Neural progenitor cell (in vitro differentiated cells): ENCODE results near the gene ZNF500. TPM values are rescaled to one million over a fixed set of nuclear protein-coding genes. Genes with fewer than 3 reads are reported as not detected.

Experiments used
- DNase-seq: peaks from one replicate; pipeline ENCODE4 v3.0.0-alpha.2; 2016; ENCODE audit warnings: low spot score
- H2AFZ ChIP-seq: fragments of 200-600 bp; sonication (generic); replicated peaks from 2 replicates; pipeline ENCODE4 v1.6.1; 2016; ENCODE audit warnings: antibody characterized with exemption
- H3F3A ChIP-seq: fragments of 200-600 bp; sonication (generic); 2 replicates; pipeline ENCODE4 v1.6.1; 2016; ENCODE audit warnings: antibody characterized with exemption, low read depth
- H3K27ac ChIP-seq: fragments of 200-600 bp; sonication (generic); 2 replicates; pipeline ENCODE4 v1.5.1; 2016; ENCODE audit warnings: mild to moderate bottlenecking
- H3K27me3 ChIP-seq: fragments of 200-600 bp; sonication (generic); 2 replicates; pipeline ENCODE4 v1.6.1; 2016; ENCODE audit warnings: mild to moderate bottlenecking, moderate library complexity
- H3K36me3 ChIP-seq: fragments of 200-600 bp; sonication (generic); 2 replicates; pipeline ENCODE4 v1.5.1; 2016
- H3K4me1 ChIP-seq: fragments of 200-600 bp; sonication (generic); 2 replicates; pipeline ENCODE4 v1.6.1; 2016; ENCODE audit warnings: mixed run types
- H3K4me2 ChIP-seq: fragments of 200-600 bp; sonication (generic); 2 replicates; pipeline ENCODE4 v1.6.1; 2016
- H3K4me3 ChIP-seq: fragments of 200-600 bp; sonication (generic); 2 replicates; pipeline ENCODE4 v1.5.1; 2016
- H3K79me2 ChIP-seq: fragments of 200-600 bp; sonication (generic); 2 replicates; pipeline ENCODE4 v1.6.1; 2016; ENCODE audit warnings: low read depth
- H3K9ac ChIP-seq: fragments of 200-600 bp; sonication (generic); 2 replicates; pipeline ENCODE4 v1.6.1; 2016
- H3K9me3 ChIP-seq: fragments of 200-600 bp; sonication (generic); 2 replicates; pipeline ENCODE4 v1.5.1; 2016; ENCODE audit warnings: low read depth
- H4K20me1 ChIP-seq: fragments of 200-600 bp; sonication (generic); 2 replicates; pipeline ENCODE4 v1.6.1; 2016; ENCODE audit warnings: low read depth
- H3K27ac Mint-ChIP-seq: 3 replicates; pipeline ENCODE4 v1.8.0; 2021; ENCODE audit warnings: mixed read lengths
- H3K27me3 Mint-ChIP-seq: 2 replicates; pipeline ENCODE4 v1.8.0; 2022; ENCODE audit warnings: low read depth, mild to moderate bottlenecking, inconsistent platforms, moderate library complexity, mixed read lengths; ENCODE audit not compliant: insufficient read depth
- H3K36me3 Mint-ChIP-seq: 3 replicates; pipeline ENCODE4 v1.8.0; 2021; ENCODE audit warnings: mixed read lengths
- H3K4me1 Mint-ChIP-seq: 3 replicates; pipeline ENCODE4 v1.8.0; 2021; ENCODE audit warnings: mixed read lengths
- H3K4me3 Mint-ChIP-seq: 3 replicates; pipeline ENCODE4 v1.8.0; 2021; ENCODE audit warnings: mild to moderate bottlenecking, moderate library complexity, mixed read lengths
- H3K9me3 Mint-ChIP-seq: 3 replicates; pipeline ENCODE4 v1.8.0; 2020; ENCODE audit warnings: mixed read lengths
- CTCF ChIP-seq: fragments of 200-600 bp; sonication (generic); IDR thresholded peaks from 2 replicates; pipeline ENCODE4 v1.5.1; 2017; ENCODE audit warnings: antibody characterized with exemption, mild to moderate bottlenecking
- EZH2 ChIP-seq: fragments of 200-600 bp; sonication (generic); IDR thresholded peaks from 2 replicates; pipeline ENCODE4 v1.6.1; 2017; ENCODE audit warnings: antibody characterized with exemption, mild to moderate bottlenecking, moderate library complexity
- EZH2phosphoT487 ChIP-seq: fragments of 200-600 bp; sonication (generic); IDR thresholded peaks from 2 replicates; pipeline ENCODE4 v1.6.1; 2017; ENCODE audit warnings: antibody characterized with exemption
- total RNA-seq: library from RNA; depleted of rRNA; stranded (reverse); fragments of >200 nt; gene quantifications from 2 replicates; pipeline ENCODE4 v1.2.3, GENCODE V29; 2015; ENCODE audit warnings: low replicate concordance

ZNF500 gene
- total RNA-seq, 1 donor from 2014 or later = 4.2 TPM

DNA sequence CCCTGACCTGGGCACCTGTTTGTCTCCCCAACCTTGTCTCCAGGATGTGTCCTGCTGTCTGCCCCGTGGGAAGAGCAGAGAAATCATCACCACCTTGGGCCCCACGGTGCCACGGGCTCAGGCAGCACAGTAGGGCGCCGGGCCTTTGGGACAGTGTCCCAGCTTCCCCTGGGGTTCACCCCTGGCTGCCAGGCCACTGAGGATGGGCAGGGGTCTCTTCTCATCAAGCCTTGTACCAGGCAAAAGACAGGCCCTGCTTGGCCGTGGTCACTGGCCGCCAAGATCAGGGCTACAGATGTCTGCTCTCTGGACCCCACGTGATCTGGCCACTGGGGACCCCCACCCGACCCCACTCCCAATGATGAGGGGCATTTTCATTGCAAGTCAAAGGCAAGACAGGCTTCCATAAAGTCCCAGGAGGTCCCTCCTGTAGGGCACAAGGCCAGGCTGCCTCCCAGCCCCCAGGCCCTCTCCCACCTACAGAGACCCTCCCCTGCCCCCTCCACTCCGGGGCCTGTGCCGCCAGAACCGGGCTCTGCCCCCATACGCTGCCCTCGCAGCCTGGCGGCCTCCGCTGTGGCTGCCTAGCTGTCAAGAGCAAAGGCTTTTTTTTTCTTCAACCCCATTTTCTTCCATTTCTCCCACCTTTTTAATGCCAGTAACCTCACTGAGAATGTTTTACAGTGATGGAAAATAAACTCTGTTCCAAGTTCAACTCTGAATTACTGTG is 18.1 kb downstream of the ZNF500 start:
- H3K36me3 ChIP-seq = no peaks in the 10 kb centered on the region
- DNase-seq = no peak
- no peaks in the 10 kb centered on the region for H3K27me3 ChIP-seq
- Mint-ChIP-seq H3K4me3 (peak overlapping the region; percentile 24), H3K27me3 (peaks cover 6% of the 10 kb centered on the region), H3K36me3 (peaks cover 3% of the 10 kb centered on the region), H3K9me3 (no peaks in the 10 kb centered on the region), H3K4me1 (peaks cover 2% of the 10 kb centered on the region), H3K27ac (no peak overlapping the region)
- peak overlapping the region; percentile 50 for H3K27ac ChIP-seq
- H4K20me1 ChIP-seq = no peaks in the 10 kb centered on the region
- H3K4me1 ChIP-seq = peaks cover 20% of the 10 kb centered on the region
- H3K4me2 ChIP-seq = no peak overlapping the region
- H3K4me3 ChIP-seq = no peak overlapping the region
- no peak for TF ChIP-seq CTCF
- no peak for TF ChIP-seq EZH2
- TF ChIP-seq EZH2phosphoT487 = no peak
- H2AFZ ChIP-seq = no peak overlapping the region
- no peak overlapping the region for H3K9ac ChIP-seq
- no peaks in the 10 kb centered on the region for H3K79me2 ChIP-seq
- peaks cover 30% of the 10 kb centered on the region for H3F3A ChIP-seq
- H3K9me3 ChIP-seq = no peaks in the 10 kb centered on the region

DNA sequence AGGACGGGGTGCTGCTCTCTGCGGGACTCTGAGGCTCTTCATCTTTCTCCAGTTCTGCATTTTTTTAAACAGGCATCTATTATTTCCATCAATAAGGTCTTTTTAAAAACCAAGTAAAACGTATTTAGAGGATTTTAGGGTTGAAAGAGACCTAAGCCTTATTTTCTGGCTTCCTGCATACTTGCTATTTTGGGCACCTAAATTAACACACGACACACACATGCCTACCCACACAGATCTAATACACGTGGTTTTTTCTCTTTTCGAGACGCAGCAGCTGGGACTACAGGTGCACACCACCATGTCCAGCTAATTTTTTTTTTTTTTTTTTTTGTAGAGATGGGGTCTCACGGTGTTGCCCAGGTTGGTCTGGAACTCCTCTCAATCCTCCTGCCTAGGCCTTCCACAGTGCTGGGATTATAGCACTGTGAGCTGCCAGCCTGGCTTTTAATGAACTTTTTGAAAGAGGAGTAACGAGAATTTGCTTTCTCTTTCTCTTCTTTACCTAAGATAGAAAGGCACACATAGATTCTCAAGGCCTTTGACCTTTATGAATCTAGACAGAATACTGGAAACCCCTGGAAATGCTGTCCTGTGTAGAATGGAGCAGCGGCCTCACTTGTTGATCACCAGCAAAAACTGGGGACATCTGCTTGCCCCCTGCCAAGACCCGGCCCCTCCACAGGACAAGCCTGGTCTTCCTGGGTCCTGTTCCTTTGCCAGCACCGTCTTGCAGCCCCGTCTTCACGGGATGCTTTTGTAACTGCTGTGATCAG is 18.9 kb downstream of the ZNF500 start:
- no peaks in the 10 kb centered on the region for H4K20me1 ChIP-seq
- H3K9ac ChIP-seq = no peak overlapping the region
- H3K36me3 ChIP-seq = no peaks in the 10 kb centered on the region
- H3K36me3 Mint-ChIP-seq = peaks cover under 1% of the 10 kb centered on the region
- DNase-seq = no peak
- H2AFZ ChIP-seq = no peak overlapping the region
- peaks cover 5% of the 10 kb centered on the region for H3K4me1 Mint-ChIP-seq
- no peak overlapping the region for H3K4me2 ChIP-seq
- H3K27me3 ChIP-seq = no peaks in the 10 kb centered on the region
- H3K79me2 ChIP-seq = no peaks in the 10 kb centered on the region
- TF ChIP-seq EZH2 = no peak
- no peak for TF ChIP-seq EZH2phosphoT487
- TF ChIP-seq CTCF = no peak
- H3F3A ChIP-seq = peaks cover 30% of the 10 kb centered on the region
- H3K27ac Mint-ChIP-seq = no peak overlapping the region
- H3K4me1 ChIP-seq = peaks cover 20% of the 10 kb centered on the region
- H3K9me3 ChIP-seq = no peaks in the 10 kb centered on the region
- peaks cover 5% of the 10 kb centered on the region for H3K27me3 Mint-ChIP-seq
- peak overlapping the region; percentile 77 for H3K27ac ChIP-seq
- H3K4me3 ChIP-seq = no peak overlapping the region
- no peak overlapping the region for H3K4me3 Mint-ChIP-seq
- H3K9me3 Mint-ChIP-seq = no peaks in the 10 kb centered on the region

GRCh38 chr16:4746991-4747574 is 19.9 kb downstream of the ZNF500 start:
- Histone ChIP-seq H3K4me1 (peaks cover 20% of the 10 kb centered on the region), H3K9me3 (no peaks in the 10 kb centered on the region), H3K9ac (peak overlapping the region; percentile 8), H4K20me1 (no peaks in the 10 kb centered on the region), H3F3A (peaks cover 30% of the 10 kb centered on the region), H3K36me3 (no peaks in the 10 kb centered on the region), H3K4me2 (peak overlapping the region; percentile 8), H3K27ac (peak overlapping the region; percentile 77), H3K4me3 (no peak overlapping the region), H3K79me2 (no peaks in the 10 kb centered on the region), H2AFZ (no peak overlapping the region), H3K27me3 (no peaks in the 10 kb centered on the region)
- peak; percentile 47 for DNase-seq
- Mint-ChIP-seq H3K4me3 (no peak overlapping the region), H3K27me3 (peaks cover 8% of the 10 kb centered on the region), H3K9me3 (no peaks in the 10 kb centered on the region), H3K36me3 (no peaks in the 10 kb centered on the region), H3K27ac (no peak overlapping the region), H3K4me1 (peaks cover 5% of the 10 kb centered on the region)
- TF ChIP-seq CTCF = no peak
- no peak for TF ChIP-seq EZH2
- no peak for TF ChIP-seq EZH2phosphoT487
